Activated naive CD4-positive, alpha-beta T cell treated with anti-CD3 and anti-CD28 coated beads, Interleukin-2, amount 50 U/mL, for 16 hours (primary cell): ENCODE results near the gene NCMAP.

Source experiments
- DNase-seq: peaks from one replicate; pipeline ENCODE4 v3.0.0-alpha.2; 2020

Gene NCMAP

GRCh38 chr1:24575905-24576587 is 20.2 kb downstream of the NCMAP start:
- DNase-seq = no peak

DNA sequence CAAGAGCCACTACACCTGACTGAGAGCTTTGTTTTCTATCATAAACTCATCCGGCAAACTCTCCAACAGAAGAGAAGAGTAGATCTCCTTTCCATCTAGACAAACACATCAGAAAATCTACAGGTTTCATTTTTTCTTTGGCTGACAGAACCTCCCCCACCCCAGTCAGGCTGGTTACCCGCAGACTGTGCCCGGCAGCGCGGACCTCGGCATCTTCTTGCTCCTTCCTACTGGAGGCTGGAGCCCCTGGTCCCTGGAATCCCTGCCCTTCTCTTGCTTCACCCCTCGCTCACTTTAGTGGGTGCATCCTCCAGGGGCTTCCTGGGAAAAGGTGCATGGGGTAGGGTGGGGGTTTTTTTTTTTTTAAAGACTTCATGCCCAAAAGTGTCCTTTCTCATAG is 23.0 kb downstream of the NCMAP start:
- no peak for DNase-seq

DNA sequence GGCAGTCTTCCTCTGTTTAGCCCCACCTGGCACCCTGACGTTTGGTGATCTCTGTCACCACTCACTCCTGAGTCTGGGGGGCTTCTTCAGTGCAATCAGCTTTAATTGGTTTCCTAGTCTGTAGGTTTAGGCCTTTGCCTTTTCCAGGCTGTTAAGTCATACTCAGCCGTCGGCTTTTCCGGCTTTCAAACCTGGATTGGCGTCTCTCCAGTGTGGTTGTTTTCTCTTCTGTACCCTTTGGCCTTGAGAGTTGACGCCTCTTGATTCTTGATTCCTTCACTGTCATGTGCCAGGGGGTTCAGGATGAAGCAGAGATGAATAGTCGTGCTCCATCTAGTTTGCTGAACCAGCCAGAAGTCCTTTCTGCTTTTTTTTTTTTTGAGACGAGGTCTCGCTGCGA is 24.9 kb downstream of the NCMAP start:
- DNase-seq = no peak

- no peak for DNase-seq
These were observed 28.3 kb downstream of the NCMAP start for GRCh38 chr1:24584171-24584647.

DNA sequence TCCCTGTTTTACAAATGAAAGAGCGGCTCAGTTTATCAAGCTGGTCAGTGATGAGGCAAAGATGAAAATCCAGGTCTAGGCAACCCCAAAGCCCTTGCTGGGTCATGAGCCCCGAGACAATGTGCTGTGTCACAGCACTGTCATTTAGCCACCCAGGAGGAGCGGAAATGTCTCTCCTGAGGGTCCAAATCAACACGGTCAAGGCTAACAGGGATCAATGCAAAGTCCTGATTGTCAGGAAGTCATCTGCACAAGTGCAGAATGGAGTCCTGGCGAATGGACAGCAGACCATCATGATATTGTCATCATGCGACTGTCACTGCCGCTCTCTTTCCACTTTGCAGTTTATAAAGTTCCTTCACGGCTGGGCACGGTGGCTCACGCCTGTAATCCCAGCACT is 30.2 kb downstream of the NCMAP start:
- DNase-seq = no peak

DNA sequence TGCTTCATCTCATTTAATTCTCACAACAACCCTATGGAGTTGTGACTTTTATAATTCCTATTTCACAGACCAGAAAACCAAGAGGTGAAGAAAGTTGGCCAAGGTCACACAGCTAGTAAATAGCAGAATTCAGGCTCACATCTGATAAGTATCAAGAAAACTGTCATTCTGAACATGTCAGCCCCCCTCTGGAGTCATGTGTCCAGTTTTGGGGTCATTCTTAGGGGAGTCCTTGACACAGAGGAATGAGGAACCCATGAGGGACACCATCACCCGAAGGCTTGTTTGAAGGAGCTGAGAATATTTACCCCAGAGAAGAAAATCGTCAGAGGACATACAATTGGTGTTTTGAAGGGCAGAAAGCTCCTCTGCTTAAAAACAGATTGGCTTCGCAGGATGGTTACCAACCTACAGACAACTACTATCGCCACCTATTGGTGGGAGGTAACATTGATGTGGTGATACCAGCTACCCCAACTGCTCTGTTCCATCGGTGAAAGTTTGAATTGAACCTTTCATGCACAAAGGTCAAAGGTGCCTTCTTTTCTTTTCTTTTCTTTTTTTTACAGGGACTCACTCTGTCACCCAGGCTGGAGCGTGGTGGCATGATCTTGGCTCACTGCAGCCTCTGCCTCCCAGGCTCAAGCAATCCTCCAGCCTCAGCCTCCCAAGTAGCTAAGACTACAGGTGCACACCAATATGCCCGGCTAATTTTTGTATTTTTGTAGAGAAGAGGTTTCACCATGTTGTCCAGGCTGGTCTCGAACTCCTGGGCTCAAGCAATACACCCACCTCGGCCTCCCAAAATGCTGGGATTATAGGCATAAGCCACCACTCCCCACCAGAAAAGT is 31.3 kb downstream of the NCMAP start:
- DNase-seq = peak; percentile 42

DNA sequence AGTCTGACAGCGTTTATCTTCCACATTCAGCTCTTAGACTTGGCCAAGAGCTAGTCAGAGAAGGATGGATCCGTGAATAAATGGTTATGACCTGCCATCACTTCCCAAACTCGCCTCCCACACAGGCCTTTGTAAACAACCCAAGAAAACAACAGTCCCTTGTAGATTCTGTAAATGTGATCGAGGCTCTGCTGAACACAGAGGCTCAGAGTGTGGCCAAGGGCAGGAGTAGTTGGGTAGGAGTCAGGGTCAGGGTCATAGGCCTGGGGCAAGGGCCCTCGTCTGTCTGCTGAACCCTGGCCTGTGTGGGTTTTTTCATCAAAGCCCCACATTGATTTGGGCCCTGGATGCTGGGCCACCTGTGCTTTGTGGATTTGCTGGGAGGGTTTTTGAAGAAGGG is 32.7 kb downstream of the NCMAP start:
- no peak for DNase-seq

DNA sequence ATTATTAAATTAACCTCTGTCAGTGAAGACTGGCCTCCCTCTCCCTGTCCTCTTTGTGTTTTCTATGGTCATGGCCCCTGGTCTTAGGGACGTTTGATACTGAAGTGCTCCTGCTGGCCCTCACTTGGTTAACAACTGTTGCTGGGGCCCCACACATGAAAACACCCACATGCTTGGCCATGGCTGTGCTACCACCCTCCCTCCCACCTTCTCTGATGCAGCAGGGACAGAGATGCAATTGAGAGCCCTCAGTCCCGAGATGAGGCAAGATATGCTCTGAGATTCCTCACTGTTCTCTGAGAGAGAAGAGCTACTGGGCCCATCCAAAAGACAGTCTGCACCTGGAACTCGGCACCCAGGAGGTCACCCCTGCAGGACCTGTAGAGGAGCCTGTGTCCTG is 33.3 kb downstream of the NCMAP start:
- no peak for DNase-seq

- DNase-seq = no peak
These were observed 35.9 kb downstream of the NCMAP start for GRCh38 chr1:24591781-24592180.

- no peak for DNase-seq
These were observed 38.4 kb downstream of the NCMAP start for GRCh38 chr1:24594328-24594598.

DNA sequence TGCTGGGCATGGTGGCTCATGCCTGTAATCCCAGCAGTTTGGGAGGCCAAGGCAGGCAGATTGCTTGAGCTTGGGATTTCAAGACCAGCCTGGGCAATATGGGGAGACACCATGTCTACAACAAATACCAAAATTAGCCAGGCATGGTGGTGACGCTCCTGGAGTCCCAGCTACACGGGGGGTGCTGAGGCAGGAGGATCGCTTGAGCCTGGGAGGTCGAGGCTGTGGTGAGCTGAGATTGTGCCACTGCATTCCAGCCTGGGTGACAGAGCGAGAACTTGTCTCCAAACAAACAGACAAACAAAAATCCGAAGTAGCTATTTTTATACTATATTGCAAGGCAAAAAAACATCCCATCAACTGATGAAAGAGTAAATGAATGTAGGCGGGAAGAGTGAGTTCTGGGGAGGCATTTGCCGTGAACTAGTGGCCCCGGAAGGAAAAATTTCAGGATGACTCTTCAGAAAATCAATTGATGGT is 40.6 kb downstream of the NCMAP start:
- no peak for DNase-seq

GRCh38 chr1:24599265-24599664 is 43.4 kb downstream of the NCMAP start:
- DNase-seq = no peak

DNA sequence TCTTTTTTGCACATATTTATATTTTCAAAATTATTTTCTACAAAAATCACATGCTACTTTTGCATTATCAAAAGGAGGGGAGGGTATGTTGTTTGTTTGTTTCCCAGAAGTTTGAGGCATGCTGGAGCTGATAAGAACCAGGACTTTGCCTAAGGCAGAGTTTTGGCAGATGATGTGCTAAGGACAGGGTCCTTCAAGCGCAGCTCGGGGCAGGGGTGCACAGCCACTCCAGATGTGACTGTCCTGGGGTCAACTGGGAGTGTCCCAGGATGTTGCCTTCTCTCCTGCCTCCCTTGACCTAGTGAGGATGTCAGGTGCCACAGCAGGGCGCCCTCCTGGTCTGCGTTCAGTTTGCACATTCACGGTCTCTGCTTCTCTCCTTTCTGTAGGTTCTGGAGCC is 44.7 kb downstream of the NCMAP start:
- no peak for DNase-seq

DNA sequence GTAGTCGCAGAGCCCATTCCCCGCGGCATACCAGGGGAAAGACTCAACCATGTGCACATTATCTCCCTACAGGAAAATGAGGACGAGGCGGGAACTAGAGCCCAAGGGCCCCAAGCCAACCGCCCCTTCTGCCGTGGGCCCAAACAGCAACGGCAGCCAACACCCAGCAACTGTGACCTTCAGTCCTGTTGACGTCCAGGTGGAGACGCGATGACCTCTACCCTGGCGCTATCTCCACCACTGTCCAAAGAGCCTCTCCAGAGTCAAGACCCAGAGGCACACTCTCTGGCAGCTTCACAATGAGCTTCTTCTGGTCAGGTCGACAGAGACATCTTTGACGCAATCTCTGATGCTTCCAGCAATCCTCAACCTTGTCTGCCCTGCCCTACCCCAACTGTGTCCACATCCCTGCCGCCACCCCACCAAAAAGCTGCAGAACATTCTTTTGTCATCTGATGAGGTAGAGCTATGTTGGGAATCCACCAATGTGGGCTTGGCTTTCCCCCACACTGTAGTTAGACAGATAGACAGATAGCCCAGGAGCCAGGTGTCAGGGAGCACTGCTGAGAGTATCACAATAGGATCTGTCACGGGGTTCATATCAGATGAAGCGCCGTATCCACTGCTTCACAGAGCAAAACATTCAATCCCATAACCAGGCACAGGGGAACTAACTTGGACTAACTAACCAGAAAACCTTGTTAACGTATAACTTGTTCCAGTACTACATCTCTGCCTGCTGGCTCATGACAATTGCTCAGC is 49.8 kb downstream of the NCMAP start:
- no peak for DNase-seq

DNA sequence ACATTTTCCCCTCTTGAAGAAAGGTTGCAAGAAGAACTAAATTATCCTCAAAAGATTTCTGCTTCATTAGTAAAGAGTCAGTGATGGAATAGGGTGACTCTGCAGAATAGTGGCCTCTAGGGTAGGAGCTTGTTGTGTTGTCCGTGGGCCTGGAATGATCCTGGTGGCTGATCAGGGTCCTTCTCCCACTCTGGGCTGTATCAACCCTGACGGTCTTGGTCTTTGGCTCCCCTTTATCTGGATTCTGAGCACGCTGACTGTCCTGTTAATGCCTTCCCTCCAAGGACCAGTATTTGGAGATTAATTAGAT is 50.4 kb downstream of the NCMAP start:
- no peak for DNase-seq

GRCh38 chr1:24606621-24607020 is 50.7 kb downstream of the NCMAP start:
- DNase-seq = no peak

GRCh38 chr1:24609949-24610517 is 54.1 kb downstream of the NCMAP start:
- DNase-seq = no peak

- no peak for DNase-seq
These were observed 63.5 kb downstream of the NCMAP start for GRCh38 chr1:24619376-24619775.

DNA sequence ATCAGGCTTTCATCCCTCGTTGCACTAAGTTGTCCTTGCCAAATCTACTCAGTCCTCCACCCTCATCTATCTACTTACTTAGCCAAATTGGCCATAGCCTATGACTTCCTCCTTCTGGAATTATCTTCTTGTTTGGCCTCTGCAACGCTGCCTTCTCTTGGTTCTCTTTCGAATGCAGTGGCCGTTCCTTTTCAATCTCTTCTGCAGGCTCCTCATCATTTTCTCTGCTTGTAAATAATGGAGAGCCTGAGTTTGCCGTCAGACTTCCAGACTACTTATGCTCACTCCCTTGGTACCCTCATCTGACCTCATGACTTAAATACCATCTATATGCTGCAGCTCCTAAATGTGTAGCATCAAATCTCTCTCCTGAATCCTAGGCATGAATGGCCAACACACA is 64.8 kb downstream of the NCMAP start:
- DNase-seq = no peak

- DNase-seq = no peak
These were observed 65.2 kb downstream of the NCMAP start for GRCh38 chr1:24621121-24621520.

DNA sequence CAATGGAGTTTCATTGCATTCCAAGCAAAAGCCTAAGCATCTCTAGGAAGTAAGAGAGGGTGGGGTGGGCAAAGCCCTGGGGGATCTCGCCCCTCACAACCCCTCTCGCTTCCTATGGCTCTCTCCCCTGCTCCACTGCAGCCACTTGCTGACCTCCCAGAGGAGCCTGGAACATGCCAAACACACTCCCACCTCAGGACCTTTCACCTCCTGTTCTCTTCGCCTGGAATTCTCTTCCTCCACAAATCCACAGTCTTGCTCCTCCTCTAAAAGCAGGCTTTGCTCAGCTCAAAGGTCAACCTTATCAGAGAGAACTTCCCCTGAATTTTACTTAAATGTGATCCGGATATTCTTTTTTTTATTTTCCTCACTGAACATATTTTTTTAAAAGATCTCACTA is 66.3 kb downstream of the NCMAP start:
- DNase-seq = no peak

DNA sequence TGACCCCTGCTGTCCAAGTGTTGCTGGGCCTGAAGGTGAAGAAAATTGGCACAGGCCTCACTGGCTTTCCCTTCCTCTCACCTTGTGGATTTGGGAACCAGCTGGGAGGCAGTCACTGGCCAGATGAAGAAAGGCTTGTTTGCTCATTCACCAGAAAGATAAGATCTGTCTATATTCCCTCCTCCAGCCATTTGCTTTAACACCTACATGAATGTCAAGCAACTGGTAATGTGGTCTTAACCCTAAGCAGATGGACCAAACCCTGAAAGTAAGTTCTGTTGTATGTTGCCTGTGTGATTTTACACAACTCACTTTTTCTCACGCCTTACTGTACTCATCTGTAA is 76.9 kb downstream of the NCMAP start:
- DNase-seq = no peak

DNA sequence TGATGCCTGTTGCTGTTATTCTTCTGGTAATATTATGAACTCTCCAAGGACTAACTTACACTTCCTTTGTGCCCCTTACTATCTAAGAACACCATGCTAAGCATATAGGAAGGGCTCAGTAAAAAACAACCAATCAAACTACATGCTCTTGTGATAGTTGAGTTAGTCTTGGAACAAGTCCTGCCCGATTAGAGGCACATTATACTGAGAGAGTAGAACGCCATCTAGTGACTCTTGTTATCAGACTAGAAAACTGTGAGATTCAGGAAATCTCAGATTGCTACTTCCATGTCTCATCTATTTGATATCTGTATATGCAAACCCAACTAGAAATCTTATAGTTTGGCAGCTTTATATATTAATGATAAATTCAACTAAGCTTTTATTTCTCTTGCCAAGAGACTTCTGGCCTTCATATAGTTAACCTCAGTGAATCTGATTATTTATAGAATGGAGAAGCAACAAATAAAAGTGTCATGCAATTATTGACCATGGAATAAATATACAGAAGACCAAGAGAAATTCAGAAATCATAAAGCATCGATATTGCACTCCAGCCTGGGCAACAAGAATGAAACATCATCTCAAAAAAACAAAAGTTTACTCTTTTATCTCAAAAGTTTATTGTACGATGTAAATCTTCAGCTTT is 79.4 kb downstream of the NCMAP start:
- no peak for DNase-seq
